ENCODE measurements around the gene BRD3. TPM values are rescaled to one million over a fixed set of nuclear protein-coding genes. Genes with fewer than 3 reads are reported as not detected.
"Not testable (repeated sequence)": the region's sequence is repeated elsewhere in the genome, so short reads cannot be mapped to it uniquely, and the experiment has no call there.

BRD3 gene
- total RNA-seq, result 10 to 100 TPM; 32.3 to 34.0 TPM

DNA sequence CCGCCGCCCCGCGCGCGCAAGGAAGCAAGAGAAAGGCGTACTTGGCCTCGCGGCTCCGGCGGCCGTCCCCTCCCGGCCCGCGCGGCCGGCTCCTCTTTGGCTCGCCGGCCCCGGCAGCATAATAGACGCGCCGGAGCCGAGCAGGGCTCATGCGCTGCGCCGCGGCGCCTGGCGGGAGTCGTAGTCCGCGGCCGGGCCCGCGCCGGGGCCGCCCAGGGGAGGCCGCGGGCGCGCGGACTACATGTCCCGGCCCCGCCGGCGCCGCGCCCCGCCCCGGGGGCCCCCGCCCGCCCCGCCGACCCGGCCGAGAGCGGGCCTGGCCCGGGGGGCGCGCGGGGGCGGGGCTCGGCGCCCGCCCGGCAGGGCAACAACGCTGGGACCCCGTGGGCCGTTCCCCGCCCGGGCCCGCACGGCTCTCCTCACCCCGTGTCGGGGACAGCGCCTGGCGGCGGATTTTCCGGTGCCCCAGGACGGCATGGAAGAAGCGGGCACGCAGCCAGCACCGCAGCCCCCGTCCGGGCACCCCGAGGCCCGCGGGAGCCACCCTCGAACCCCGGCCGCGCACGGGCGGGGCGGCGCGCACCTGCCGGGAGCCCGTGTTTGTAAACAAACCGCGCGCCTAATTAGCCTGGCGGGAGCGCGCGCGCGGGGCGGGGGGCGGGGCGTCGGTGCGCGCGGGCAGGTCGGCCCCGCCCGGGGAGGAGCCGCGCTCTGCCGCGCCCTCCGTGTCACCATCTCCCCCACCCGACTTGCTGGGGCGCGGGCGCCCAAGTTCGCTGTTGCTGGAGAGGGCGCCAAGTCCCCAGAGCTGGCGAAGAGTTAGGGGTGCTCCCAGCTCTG, at the start of gene BRD3:
Gene BRD3, minus strand, starts transcription at position 123 of the 840 bp plus-strand sequence. CDS start 14,549 bp downstream, outside the sequence.
- peak within 1 kb of the TSS; percentile 88 for H3K4me3 Mint-ChIP-seq
- peaks cover 23% of the 10 kb centered on the region for H3K27me3 Mint-ChIP-seq
- no peaks in the 10 kb centered on the region for H3K9me3 Mint-ChIP-seq
- H3K4me1 Mint-ChIP-seq, result peaks cover 27% of the 10 kb centered on the region
- peak within 1 kb of the TSS; percentile 92 for H3K27ac Mint-ChIP-seq
- peak; percentile 91 for DNase-seq
- H3K36me3 Mint-ChIP-seq, result no peaks in the 10 kb centered on the region

DNA sequence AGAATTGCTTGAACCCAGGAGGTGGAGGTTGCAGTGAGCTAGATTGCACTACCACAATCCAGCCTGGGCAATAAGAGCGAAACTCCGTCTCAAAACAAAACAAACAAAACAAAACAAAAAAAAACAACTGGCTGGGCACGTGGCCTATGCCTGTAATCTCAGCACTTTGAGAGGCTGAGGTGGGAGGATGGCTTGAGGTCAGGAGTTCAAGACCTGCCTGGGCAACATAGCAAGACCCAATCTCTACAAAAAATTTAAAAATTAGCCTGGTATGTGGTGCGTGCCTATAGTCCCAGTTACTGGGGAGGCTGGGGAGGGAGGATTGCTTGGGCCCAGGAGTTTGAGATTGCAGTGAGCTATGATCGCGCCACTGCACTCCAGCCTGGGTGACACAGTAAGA, 44.7 kb upstream of the BRD3 start:
- H3K27ac Mint-ChIP-seq, result no peak overlapping the region
- no peak for DNase-seq

DNA sequence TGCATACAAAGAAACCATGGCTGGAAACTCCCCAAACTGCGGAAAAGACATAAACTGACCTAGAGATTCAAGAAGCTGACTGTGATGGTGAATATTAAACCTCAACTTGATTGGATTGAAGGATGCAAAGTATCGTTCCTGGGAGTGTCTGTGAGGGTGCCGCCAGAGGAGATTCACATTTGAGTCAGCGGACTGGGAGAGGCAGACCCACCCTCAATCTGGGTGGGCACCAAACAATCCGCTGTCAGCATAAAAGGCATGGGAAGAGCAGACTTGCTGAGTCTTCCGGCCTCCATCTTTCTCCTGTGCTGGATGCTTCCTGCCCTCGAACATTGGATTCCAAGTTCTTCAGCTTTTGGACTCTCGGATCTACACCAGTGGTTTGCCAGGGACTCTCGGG, 43.2 kb upstream of the BRD3 start:
- no peaks in the 10 kb centered on the region for H3K27me3 Mint-ChIP-seq
- DNase-seq, result no peak
- no peaks in the 10 kb centered on the region for H3K36me3 Mint-ChIP-seq
- no peak overlapping the region for H3K4me3 Mint-ChIP-seq
- no peaks in the 10 kb centered on the region for H3K4me1 Mint-ChIP-seq
- no peaks in the 10 kb centered on the region for H3K9me3 Mint-ChIP-seq
- H3K27ac Mint-ChIP-seq, result no peak overlapping the region

More for the DNA sequence above, 44.7 kb upstream of the BRD3 start:
- Mint-ChIP-seq H3K36me3 (no peaks in the 10 kb centered on the region), H3K9me3 (no peaks in the 10 kb centered on the region), H3K4me1 (no peaks in the 10 kb centered on the region), H3K4me3 (no peak overlapping the region), H3K27me3 (no peaks in the 10 kb centered on the region)

DNA sequence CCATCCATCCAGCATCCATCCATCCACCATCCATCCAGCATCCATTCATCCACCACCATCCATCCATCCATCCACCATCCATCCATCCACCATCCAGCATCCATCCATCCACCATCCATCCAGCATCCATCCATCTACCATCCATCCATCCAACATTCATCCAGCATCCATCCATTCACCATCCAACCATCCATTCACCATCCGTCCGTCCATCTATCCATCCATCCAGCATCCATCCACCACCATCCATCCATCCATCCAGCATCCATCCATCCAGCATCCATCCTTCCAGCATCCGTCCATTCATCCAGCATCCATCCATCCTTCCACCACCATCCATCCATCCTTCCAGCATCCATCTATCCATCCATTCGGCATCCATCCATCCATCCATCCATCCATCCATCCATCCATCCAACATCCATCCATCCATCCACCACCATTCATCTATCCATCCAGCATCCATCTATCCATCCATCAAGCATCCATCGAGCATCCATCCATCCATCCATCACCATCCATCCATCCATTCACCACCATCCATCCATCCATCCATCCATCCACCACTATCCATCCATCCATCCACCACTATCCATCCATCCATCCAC, 35.7 kb upstream of the BRD3 start:
- Mint-ChIP-seq H3K36me3 (no peaks in the 10 kb centered on the region), H3K4me1 (peaks cover 3% of the 10 kb centered on the region), H3K4me3 (no peak overlapping the region), H3K27ac (no peak overlapping the region), H3K27me3 (peaks cover 33% of the 10 kb centered on the region), H3K9me3 (no peaks in the 10 kb centered on the region)
- DNase-seq, result no peak

- no peaks in the 10 kb centered on the region for H3K36me3 Mint-ChIP-seq
- H3K4me3 Mint-ChIP-seq, result no peak overlapping the region
- H3K27me3 Mint-ChIP-seq, result peaks cover 33% of the 10 kb centered on the region
- H3K4me1 Mint-ChIP-seq, result peaks cover 3% of the 10 kb centered on the region
- no peaks in the 10 kb centered on the region for H3K9me3 Mint-ChIP-seq
- H3K27ac Mint-ChIP-seq, result no peak overlapping the region
- no peak for DNase-seq
These were observed 33.9 kb upstream of the BRD3 start for GRCh38 chr9:134101623-134102149.

GRCh38 chr9:134101133-134101532, 33.3 kb upstream of the BRD3 start:
- H3K27ac Mint-ChIP-seq, H3K36me3 Mint-ChIP-seq: not testable (repeated sequence)

DNA sequence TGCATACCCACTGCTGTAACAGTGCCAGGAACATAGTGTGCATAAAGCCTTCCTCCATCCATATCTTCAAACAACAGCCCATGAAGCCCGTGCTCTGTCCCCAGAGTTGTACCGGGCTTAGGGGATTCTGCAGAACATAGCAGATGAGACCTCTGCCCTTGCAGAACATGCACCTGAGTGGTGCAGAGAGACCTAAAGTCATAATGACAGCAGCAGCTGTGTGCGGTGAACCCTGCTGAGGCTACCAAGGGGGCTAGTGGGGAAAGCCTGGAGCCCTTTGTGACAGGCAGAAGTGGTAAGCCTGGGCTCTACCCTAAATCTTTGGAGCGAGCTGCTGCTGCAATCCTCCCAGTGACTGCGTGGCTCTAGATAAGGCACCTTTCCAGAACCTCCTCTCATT, 32.2 kb upstream of the BRD3 start:
- no peak for DNase-seq
- no peak overlapping the region for H3K27ac Mint-ChIP-seq

More at GRCh38 chr9:134101133-134101532, 33.3 kb upstream of the BRD3 start:
- H3K4me1 Mint-ChIP-seq, DNase-seq, H3K4me3 Mint-ChIP-seq, H3K9me3 Mint-ChIP-seq: not testable (repeated sequence)
- peaks cover 33% of the 10 kb centered on the region for H3K27me3 Mint-ChIP-seq

DNA sequence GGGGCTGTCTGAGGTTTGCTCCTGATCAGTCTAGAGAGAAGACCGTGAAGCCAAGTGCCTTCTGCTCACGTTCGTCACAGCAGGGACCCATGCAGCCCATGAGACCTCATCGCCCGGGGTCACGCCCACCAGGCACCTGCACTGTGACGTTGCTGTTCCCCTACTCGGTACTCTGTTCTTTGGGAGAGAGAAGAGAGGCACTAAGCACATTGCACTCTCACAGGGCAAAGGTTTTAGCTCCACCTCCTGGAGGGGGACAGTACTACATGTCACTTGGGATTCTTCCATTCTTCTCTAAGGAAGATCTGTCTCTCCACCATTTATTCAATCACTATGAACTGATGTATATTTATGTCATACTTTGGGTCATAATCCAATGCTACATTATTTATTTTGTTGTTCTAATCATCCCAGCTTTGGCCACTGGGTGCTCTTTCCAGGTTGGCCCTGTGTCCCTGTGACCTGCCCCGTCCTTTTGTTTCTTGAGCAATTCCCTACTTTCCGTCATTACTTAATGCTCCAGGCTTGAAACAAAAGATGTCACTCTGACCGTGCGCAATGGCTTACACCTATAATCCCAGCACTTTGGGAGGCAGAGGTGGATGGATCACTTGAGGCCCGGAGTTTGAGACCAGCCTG, 31.4 kb upstream of the BRD3 start:
- no peaks in the 10 kb centered on the region for H3K36me3 Mint-ChIP-seq
- no peak overlapping the region for H3K4me3 Mint-ChIP-seq
- peaks cover 23% of the 10 kb centered on the region for H3K27me3 Mint-ChIP-seq
- no peaks in the 10 kb centered on the region for H3K9me3 Mint-ChIP-seq
- no peak overlapping the region for H3K27ac Mint-ChIP-seq
- H3K4me1 Mint-ChIP-seq, result peaks cover 3% of the 10 kb centered on the region
- DNase-seq, result peak; percentile 45

More for the DNA sequence above, 32.2 kb upstream of the BRD3 start:
- Mint-ChIP-seq H3K4me1 (peaks cover 3% of the 10 kb centered on the region), H3K36me3 (no peaks in the 10 kb centered on the region), H3K9me3 (no peaks in the 10 kb centered on the region), H3K27me3 (peaks cover 27% of the 10 kb centered on the region), H3K4me3 (no peak overlapping the region)

- H3K4me1 Mint-ChIP-seq, result no peaks in the 10 kb centered on the region
- no peak overlapping the region for H3K27ac Mint-ChIP-seq
- no peaks in the 10 kb centered on the region for H3K9me3 Mint-ChIP-seq
- DNase-seq, result no peak
- no peak overlapping the region for H3K4me3 Mint-ChIP-seq
- no peaks in the 10 kb centered on the region for H3K36me3 Mint-ChIP-seq
- peaks cover 17% of the 10 kb centered on the region for H3K27me3 Mint-ChIP-seq
These were observed 22.1 kb upstream of the BRD3 start for GRCh38 chr9:134089972-134090371.

DNA sequence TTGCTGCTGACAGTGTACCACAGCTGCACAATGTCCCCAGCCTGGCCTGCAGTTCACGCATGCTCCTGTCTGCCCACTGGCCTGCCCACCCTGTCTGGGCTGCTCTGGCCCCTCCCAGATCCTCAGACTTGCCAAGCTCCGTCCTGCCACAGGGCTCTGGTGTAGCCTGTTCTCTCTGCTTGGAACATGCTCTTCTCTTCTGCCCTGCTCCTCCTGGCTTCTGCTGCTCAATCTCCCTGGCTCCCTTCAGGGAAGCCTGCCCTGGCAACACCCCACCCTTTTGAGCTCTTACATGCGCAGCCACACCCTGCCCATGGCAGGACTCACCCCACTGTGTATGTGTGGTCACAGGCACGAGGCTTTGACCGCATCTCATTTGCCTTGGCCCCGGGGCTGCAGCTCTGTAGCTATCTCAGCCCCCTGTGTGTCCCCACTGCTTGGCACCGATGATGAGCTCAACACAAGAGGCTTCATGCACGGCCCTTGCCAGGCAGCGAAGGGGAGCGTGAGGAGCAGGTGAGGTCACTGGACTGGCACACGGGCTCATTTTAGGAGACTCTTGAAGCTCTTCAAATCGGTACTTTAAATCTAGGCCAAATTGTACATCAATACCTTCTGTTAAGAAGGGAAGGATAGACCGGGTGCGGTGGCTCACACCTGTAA, 20.4 kb upstream of the BRD3 start:
- no peak overlapping the region for H3K27ac Mint-ChIP-seq
- no peaks in the 10 kb centered on the region for H3K9me3 Mint-ChIP-seq
- H3K36me3 Mint-ChIP-seq, result no peaks in the 10 kb centered on the region
- no peak overlapping the region for H3K4me3 Mint-ChIP-seq
- DNase-seq, result no peak
- H3K27me3 Mint-ChIP-seq, result peaks cover 11% of the 10 kb centered on the region
- no peaks in the 10 kb centered on the region for H3K4me1 Mint-ChIP-seq

- peaks cover 2% of the 10 kb centered on the region for H3K27me3 Mint-ChIP-seq
- DNase-seq, result no peak
- no peaks in the 10 kb centered on the region for H3K36me3 Mint-ChIP-seq
- no peak overlapping the region for H3K27ac Mint-ChIP-seq
- H3K9me3 Mint-ChIP-seq, result no peaks in the 10 kb centered on the region
- H3K4me1 Mint-ChIP-seq, result no peaks in the 10 kb centered on the region
- H3K4me3 Mint-ChIP-seq, result no peak overlapping the region
These were observed 17.8 kb upstream of the BRD3 start for GRCh38 chr9:134085674-134086073.

DNA sequence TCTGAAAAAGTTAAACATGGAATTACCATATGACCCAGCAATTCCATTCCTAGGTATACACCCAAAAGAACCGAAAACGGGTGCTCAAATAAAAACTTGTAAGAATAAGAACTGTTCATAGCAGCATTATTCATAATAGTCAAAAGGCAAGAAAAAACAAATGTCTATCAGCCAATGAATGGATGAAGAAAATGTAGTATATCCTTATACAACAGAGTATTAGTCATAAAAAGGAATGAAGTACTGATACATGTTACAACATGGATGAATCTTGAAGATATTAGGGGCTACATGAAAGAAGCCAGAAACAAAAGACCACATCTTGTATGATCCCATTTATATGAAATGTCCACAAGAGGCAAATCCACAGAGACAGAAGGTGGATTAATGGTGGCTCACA, 15.6 kb upstream of the BRD3 start:
- H3K27me3 Mint-ChIP-seq, result peaks cover 3% of the 10 kb centered on the region
- peaks cover 4% of the 10 kb centered on the region for H3K9me3 Mint-ChIP-seq
- peaks cover 2% of the 10 kb centered on the region for H3K36me3 Mint-ChIP-seq
- no peaks in the 10 kb centered on the region for H3K4me1 Mint-ChIP-seq
- H3K4me3 Mint-ChIP-seq, result no peak overlapping the region
- DNase-seq, result no peak
- H3K27ac Mint-ChIP-seq, result no peak overlapping the region

DNA sequence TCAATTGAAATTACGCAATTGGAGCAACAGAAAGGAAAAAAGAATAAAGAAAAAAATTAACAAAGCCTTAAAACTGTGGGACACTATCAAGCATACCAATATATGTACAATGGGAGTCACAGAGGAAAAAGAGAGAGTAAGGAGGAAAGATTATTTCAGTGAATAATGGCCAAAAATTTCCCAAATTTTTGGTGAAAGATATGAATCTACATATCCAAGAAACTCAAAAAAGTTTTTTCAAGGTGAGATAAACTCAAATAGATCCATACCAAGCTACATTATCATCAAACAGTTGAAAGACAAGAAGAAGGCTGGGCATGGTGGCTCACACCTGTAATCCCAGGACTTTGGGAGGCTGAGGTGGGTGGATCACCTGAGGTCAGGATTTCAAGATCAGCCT, 8.8 kb upstream of the BRD3 start:
- H3K4me1 Mint-ChIP-seq, result no peaks in the 10 kb centered on the region
- no peak overlapping the region for H3K27ac Mint-ChIP-seq
- peaks cover 12% of the 10 kb centered on the region for H3K27me3 Mint-ChIP-seq
- H3K9me3 Mint-ChIP-seq, result peaks cover 12% of the 10 kb centered on the region
- H3K4me3 Mint-ChIP-seq, result no peak overlapping the region
- peaks cover 4% of the 10 kb centered on the region for H3K36me3 Mint-ChIP-seq
- DNase-seq, result no peak

DNA sequence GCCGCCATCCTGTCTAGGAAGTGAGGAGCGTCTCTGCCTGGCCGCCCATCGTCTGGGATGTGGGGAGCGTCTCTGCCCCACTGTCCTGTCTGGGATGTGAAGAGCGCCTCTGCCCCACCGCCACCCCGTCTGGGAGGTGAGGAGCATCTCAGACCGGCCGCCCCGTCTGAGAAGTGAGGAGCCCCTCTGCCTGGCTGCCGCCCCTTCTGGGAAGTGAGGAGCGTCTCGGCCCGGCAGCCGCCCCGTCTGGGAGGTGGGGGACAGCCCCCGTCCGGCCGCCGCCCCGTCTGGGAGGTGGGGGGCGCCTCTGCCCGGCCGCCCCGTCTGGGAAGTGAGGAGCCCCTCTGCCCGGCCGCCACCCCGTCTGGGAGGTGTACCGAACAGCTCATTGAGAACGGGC, 7.9 kb upstream of the BRD3 start:
- not testable (repeated sequence) for H3K27ac Mint-ChIP-seq, DNase-seq, H3K4me3 Mint-ChIP-seq, H3K4me1 Mint-ChIP-seq, H3K36me3 Mint-ChIP-seq
- H3K27me3 Mint-ChIP-seq, result peaks cover 11% of the 10 kb centered on the region
- peaks cover 12% of the 10 kb centered on the region for H3K9me3 Mint-ChIP-seq

- Mint-ChIP-seq H3K9me3 (peaks cover 8% of the 10 kb centered on the region), H3K4me1 (peaks cover 8% of the 10 kb centered on the region), H3K27ac (no peak overlapping the region), H3K36me3 (peaks cover 2% of the 10 kb centered on the region), H3K4me3 (no peak overlapping the region), H3K27me3 (peaks cover 27% of the 10 kb centered on the region)
- no peak for DNase-seq
These were observed 5.7 kb upstream of the BRD3 start for GRCh38 chr9:134073500-134073899.

All from activated naive CD8-positive, alpha-beta T cell treated with anti-CD3 and anti-CD28 coated beads for 36 hours (primary cell).